ENCODE measurements around the gene MEOX1. TPM values are rescaled to one million over a fixed set of nuclear protein-coding genes. Genes with fewer than 3 reads are reported as not detected.
A peak's percentile ranks its signal among the peaks of the same experiment; 100 is the strongest.
"Not testable (repeated sequence)": the region's sequence is repeated elsewhere in the genome, so short reads cannot be mapped to it uniquely, and the experiment has no call there.

Gene MEOX1
- total RNA-seq, 2 experiments from 2014 or later = 4.2 to 4.7 TPM

DNA sequence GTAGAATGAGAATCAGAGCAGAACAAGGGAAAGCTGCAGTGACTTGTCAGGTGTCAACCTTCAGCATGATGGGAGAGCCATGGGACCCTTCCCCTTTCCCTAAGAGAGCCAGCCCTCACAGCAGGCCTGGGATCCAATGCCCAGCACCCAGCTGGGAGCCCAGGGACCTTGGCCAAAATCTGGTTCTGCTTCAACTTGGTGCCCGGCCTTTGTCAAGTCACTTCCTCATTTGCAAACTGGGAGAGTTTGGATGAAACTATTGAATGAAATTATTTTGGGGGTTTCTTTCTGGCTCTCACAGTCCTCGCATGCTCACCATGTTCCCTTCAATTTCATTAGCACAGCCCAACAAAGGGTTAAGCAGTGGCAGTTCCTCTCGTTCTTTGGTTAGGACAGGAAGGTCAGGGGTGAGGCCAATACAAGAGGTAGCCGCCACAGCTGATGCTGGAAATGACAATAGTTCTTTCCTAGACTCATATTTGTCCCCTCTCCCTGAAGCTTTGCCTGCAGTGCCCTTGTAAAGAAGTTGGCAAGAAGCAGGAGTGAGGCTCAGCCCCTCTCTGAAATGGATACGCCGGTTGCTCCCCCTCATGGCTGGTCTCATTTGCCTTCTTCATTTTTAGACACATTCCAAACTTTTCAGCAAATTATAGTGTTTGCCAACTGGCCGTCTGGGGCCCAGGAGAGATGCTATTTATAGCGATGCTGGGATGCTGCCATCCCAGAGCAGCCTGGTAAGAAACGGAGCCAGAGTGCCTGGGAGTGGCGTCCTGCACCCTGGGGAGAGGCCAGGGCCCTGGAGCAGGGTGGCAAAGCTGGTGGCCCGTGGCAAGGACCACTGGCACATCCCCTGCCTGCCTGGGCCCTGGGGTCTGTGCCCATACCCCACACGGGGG is 34.5 kb upstream of the MEOX1 start:
- peaks cover 3% of the 10 kb centered on the region for H3K9me3 Mint-ChIP-seq

DNA sequence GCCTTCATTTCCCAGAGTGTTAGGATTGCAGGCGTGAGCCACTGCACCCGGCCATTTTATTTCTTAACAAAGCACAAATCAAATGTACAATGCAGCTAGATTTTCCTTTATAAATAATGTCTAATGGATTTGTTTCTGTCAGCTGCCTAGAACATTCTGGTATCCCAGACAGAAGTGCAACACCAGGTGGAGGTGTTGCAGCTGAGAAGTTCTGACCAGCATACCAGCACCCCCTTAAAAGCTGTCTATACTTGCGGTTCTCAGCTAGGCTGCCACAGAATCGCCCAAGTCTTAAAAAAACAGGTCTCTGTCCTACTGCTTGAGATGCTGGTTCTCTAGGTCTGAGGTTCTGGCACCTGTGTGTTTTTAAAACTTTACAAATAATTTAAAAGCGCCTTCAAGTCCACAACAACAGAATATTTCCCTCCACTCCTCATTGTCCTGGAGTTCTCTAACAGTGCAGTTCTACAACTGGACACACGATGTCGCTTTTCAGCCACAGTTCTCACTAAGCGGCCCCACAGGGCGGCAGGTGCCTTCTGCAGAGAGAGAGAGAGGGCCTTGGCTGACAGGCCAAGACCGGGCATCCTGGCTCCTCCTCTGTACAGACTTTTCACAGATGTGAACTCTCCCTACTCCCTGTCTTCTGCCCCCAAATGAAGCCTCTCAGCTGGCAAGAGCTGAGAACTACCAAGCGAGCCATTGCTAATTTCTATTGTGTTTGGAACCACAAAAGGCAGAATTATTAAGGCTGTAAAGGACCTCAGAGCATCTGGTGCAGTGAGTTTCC is 32.6 kb upstream of the MEOX1 start:
- CTCF ChIA-PET = interaction anchor here (0.9 to 13.6 kb wide), 12 partner anchors 8 to 152 kb away, joined by 3 to 365 read pairs (median 6); partner anchors contain the start of gene SOST
- peak; percentile 79 for DNase-seq
- H3K36me3 Mint-ChIP-seq (ENCODE audit: low read depth) = no peaks in the 10 kb centered on the region
- peaks cover 12% of the 10 kb centered on the region for H3K27me3 Mint-ChIP-seq
- H3K4me3 Mint-ChIP-seq = no peak overlapping the region
- peaks cover 3% of the 10 kb centered on the region for H3K9me3 Mint-ChIP-seq
- POLR2A ChIA-PET = interaction anchor here (1.3 to 2.2 kb wide), 3 partner anchors 16 to 66 kb away, joined by 3 to 11 read pairs (median 4); no protein-coding TSS in a partner anchor
- H3K27ac Mint-ChIP-seq = no peak overlapping the region
- H3K4me1 Mint-ChIP-seq = peaks cover 5% of the 10 kb centered on the region

More for the DNA sequence above, 34.5 kb upstream of the MEOX1 start:
- POLR2A ChIA-PET = interaction anchor here (0.6 to 1.3 kb wide), 3 partner anchors 12 to 57 kb away, joined by 3 to 4 read pairs (median 3); no protein-coding TSS in a partner anchor
- no peak for DNase-seq
- CTCF ChIA-PET = interaction anchor here (1.0 to 13.6 kb wide), 4 partner anchors 44 to 73 kb away, joined by 3 to 365 read pairs (median 4); partner anchors contain the start of gene SOST
- Mint-ChIP-seq H3K27ac (no peak overlapping the region), H3K36me3 (ENCODE audit: low read depth) (no peaks in the 10 kb centered on the region), H3K4me3 (no peak overlapping the region), H3K4me1 (peaks cover 15% of the 10 kb centered on the region), H3K27me3 (peaks cover 12% of the 10 kb centered on the region)

DNA sequence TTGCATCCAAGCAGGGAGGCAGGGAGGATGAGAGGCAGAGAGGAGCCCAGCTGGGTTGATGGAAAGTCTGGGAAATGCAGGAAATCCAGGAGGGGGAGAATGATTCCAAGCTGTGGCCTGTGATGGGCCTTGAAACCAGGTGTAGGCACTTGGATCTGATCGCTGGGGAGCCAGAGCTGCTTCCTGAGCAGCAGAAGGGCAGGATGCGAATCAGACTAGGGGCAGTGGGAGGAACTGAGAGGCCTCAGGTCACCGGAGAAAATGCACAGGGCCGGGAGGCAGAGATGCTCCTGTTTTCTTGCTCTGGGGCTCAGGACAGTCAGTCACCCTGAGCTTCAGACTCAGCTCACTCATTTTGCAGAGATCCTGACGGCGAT is 29.6 kb upstream of the MEOX1 start:
- ChIA-PET CTCF (interaction anchor here (0.6 to 13.6 kb wide), 3 partner anchors 70 to 1306 kb away, joined by 3 to 365 read pairs (median 7); partner anchors contain the start of gene SOST), POLR2A (no interaction called here)
- Mint-ChIP-seq H3K27me3 (peaks cover 11% of the 10 kb centered on the region), H3K9me3 (no peaks in the 10 kb centered on the region), H3K4me1 (no peaks in the 10 kb centered on the region), H3K36me3 (ENCODE audit: low read depth) (no peaks in the 10 kb centered on the region), H3K4me3 (no peak overlapping the region), H3K27ac (no peak overlapping the region)
- no peak for DNase-seq

DNA sequence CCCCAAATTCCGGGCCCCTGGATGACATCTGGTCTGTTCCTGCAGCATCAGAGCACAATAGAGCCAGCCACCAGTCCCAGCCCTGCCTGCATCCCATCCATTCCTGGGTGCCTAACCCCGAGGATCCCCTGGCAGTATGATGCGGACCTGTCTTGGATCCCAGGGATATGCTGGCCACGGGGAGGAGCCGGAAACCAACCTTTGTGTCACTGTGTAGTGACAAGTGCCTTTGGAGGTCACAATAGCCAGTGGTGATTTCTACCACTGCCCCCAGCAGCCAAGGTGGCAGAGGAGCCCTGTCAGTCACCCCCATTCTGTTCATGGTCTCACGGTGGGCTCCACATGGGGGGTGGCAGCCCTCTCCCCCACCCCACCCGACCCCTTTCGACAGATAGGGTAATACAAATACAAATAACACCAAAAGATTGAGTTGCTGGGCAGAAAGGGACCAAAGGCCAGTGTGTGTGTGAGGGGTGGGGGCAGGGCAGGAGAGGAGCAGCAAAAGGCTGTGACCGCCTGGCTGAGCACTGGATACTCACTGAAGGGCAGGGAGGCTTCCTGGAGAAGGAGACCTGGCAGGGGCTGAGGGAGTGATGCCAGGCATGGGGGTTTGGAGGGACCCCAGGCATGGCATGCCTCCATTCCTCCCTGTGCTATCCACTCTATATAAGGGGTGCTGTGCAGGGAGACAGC is 29.0 kb upstream of the MEOX1 start:
- no peak overlapping the region for H3K27ac Mint-ChIP-seq
- H3K27me3 Mint-ChIP-seq = peaks cover 11% of the 10 kb centered on the region
- no peaks in the 10 kb centered on the region for H3K36me3 Mint-ChIP-seq (ENCODE audit: low read depth)
- ChIA-PET CTCF (interaction anchor here (13.6 kb wide), 1 partner anchor 71 kb away, joined by 365 read pairs; the partner anchor contains the start of gene SOST), POLR2A (no interaction called here)
- H3K9me3 Mint-ChIP-seq = no peaks in the 10 kb centered on the region
- no peak overlapping the region for H3K4me3 Mint-ChIP-seq
- no peaks in the 10 kb centered on the region for H3K4me1 Mint-ChIP-seq
- no peak for DNase-seq

DNA sequence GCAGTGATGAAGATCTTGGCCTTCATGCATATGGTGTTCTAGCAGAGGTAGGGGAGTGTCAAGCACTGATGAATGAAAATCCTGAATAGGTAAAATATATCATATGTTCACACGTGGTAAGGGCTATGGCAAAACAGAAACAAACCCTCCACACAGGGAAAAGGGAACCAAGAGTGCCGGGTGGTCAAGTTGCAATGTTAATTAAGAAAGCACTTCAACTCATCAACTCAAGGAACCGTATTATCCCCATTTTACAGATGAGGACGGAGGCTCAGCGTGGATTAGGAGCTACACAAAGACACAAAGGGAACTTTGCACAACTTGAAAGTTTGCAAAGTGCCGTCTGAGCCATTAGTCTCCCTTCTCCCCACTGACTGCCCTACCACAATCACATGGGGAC is 28.1 kb upstream of the MEOX1 start:
- Mint-ChIP-seq H3K4me3 (no peak overlapping the region), H3K27me3 (peaks cover 11% of the 10 kb centered on the region), H3K27ac (no peak overlapping the region), H3K9me3 (no peaks in the 10 kb centered on the region), H3K36me3 (ENCODE audit: low read depth) (no peaks in the 10 kb centered on the region), H3K4me1 (no peaks in the 10 kb centered on the region)
- no peak for DNase-seq
- CTCF ChIA-PET = interaction anchor here (0.7 to 1.3 kb wide), 3 partner anchors 69 to 76 kb away, joined by 3 to 7 read pairs (median 3); partner anchors contain the start of gene SOST
- POLR2A ChIA-PET = no interaction called here

DNA sequence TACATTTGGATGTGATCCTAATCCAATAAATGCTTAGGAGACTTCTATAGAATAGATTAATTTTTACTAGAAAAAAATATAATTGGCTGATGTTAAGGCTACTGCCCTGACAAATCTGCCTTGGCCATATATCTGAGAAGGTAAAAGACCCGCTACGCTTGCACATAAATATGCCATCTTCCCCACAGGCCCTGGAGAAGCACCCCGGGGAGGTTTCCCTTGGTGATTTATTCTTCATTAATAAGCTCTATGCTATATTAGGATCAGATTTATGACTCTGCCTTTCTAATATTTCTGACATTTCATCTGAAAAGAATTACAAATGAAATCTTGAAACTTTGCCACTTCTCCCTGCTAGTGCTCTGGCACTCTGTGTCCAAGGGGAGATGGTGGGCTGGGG is 27.4 kb upstream of the MEOX1 start:
- no peak for DNase-seq
- CTCF ChIA-PET = interaction anchor here (1.0 to 1.3 kb wide), 2 partner anchors 72 to 77 kb away, joined by 3 to 7 read pairs; no protein-coding TSS in a partner anchor
- no peaks in the 10 kb centered on the region for H3K4me1 Mint-ChIP-seq
- no peak overlapping the region for H3K27ac Mint-ChIP-seq
- H3K9me3 Mint-ChIP-seq = no peaks in the 10 kb centered on the region
- no peaks in the 10 kb centered on the region for H3K36me3 Mint-ChIP-seq (ENCODE audit: low read depth)
- peaks cover 9% of the 10 kb centered on the region for H3K27me3 Mint-ChIP-seq
- POLR2A ChIA-PET = no interaction called here
- no peak overlapping the region for H3K4me3 Mint-ChIP-seq

DNA sequence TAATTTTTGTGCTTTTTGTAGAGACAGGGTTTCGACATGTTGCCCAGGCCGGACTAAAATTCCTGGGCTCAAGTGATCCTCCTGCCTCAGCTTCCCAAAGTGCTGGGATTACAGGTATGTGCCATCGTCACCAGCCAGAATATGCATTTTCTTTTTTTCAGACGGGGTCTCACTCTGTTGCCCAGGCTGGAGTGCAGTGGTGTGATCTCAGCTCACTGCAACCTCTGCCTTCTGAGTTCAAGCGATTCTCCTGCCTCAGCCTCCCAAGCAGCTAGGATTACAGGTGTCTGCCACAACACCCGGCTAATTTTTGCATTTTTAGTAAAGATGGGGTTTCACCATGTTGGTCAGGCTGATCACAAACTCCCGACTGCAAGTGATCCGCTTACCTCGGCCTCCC is 25.2 kb upstream of the MEOX1 start:
- H3K9me3 Mint-ChIP-seq; POLR2A ChIA-PET; DNase-seq; H3K27ac Mint-ChIP-seq; H3K36me3 Mint-ChIP-seq (ENCODE audit: low read depth); H3K4me1 Mint-ChIP-seq; H3K4me3 Mint-ChIP-seq: not testable (repeated sequence)
- peaks cover 11% of the 10 kb centered on the region for H3K27me3 Mint-ChIP-seq
- CTCF ChIA-PET = interaction anchor here (1.2 to 1.4 kb wide), 2 partner anchors 74 to 111 kb away, joined by 3 read pairs; no protein-coding TSS in a partner anchor

DNA sequence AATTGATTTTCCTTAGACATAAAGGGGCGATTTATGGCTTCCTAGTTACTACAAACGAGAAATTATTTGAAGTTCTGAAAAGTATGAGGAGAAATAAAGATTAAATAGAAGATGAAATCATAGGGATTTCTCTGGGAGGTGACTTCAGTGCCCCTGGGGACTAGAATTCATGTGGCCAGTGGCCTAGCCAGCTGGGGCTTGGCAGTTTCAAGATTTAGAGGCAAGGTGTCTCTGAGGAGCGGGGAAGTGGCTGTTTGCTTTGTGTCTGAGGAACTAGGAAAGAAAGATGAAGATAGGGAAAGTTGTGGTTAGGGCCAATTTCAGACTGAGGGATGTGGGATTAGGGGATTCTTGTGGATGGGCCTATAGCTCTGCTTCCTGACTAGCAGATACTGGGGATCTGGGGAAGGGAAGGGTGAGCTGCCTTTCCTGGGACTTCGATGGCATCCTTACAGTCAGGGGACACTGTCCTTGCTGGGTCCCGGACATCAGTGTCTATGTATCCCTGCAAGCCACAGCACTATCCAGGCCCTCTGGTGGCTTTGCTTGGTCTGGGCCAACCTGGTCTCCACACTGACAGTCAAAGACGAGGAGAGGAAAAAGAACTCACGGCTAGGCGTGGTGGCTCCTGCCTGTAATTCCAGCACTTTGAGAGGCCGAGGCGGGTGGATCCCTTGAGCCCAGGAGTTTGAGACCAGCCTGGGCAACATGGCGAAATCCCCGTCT is 22.4 kb upstream of the MEOX1 start:
- CTCF ChIA-PET = interaction anchor here (1.1 to 3.9 kb wide), 4 partner anchors 10 to 107 kb away, joined by 3 to 30 read pairs (median 6); no protein-coding TSS in a partner anchor
- H3K27me3 Mint-ChIP-seq = peaks cover 16% of the 10 kb centered on the region
- H3K36me3 Mint-ChIP-seq (ENCODE audit: low read depth) = no peaks in the 10 kb centered on the region
- H3K4me3 Mint-ChIP-seq = no peak overlapping the region
- H3K27ac Mint-ChIP-seq = no peak overlapping the region
- no peaks in the 10 kb centered on the region for H3K4me1 Mint-ChIP-seq
- POLR2A ChIA-PET = no interaction called here
- H3K9me3 Mint-ChIP-seq = no peaks in the 10 kb centered on the region
- no peak for DNase-seq

DNA sequence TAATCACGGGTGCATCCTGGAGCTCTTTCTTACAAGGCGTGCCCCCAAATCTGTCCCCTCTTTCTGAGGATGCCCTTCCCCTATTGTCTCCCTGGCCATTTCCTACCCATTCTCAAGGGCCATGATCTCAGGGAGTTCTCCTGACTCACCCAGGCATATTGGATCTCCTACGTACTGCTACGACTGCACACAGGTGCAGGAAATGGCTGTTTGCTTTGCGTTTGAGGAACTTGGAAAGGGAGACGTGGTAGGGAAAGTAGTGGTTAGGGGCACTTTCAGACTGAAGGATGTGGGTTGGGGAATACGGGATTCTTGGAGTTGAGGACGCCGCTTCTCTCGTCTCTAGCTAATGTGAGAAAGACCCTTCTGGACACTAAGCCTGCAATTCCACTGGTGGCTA is 18.7 kb upstream of the MEOX1 start:
- POLR2A ChIA-PET = no interaction called here

DNA sequence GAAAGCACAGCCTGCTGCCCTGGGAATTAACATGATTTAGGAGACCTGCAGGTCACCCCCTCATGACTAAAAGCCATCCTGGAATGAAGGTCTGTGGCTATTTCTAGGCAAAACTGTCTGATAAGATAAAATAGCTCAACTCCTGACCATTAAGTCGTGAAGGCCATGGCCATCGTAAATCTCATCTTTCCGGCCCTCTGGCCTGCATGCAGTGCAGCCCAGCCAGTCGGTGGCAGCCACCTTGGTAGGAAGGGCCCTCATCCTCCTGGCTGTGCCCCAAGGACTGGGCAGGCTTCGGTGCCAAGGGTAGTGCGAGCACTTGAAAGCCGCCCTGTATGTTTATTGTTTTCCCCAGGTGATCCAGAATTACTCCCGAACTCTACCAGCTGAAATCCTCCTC is 18.2 kb upstream of the MEOX1 start:
- POLR2A ChIA-PET = no interaction called here
- Mint-ChIP-seq H3K27me3 (peaks cover 15% of the 10 kb centered on the region), H3K4me1 (peaks cover 20% of the 10 kb centered on the region), H3K36me3 (ENCODE audit: low read depth) (no peaks in the 10 kb centered on the region), H3K9me3 (no peaks in the 10 kb centered on the region), H3K4me3 (no peak overlapping the region), H3K27ac (no peak overlapping the region)
- CTCF ChIA-PET = no interaction called here
- no peak for DNase-seq

More for the DNA sequence above, 18.7 kb upstream of the MEOX1 start:
- Mint-ChIP-seq H3K4me1 (peaks cover 18% of the 10 kb centered on the region), H3K27me3 (peaks cover 15% of the 10 kb centered on the region), H3K9me3 (no peaks in the 10 kb centered on the region), H3K36me3 (ENCODE audit: low read depth) (no peaks in the 10 kb centered on the region), H3K27ac (no peak overlapping the region), H3K4me3 (no peak overlapping the region)
- DNase-seq = no peak
- CTCF ChIA-PET = interaction anchor here (0.6 kb wide), 1 partner anchor 274 kb away, joined by 4 read pairs; no protein-coding TSS in a partner anchor

DNA sequence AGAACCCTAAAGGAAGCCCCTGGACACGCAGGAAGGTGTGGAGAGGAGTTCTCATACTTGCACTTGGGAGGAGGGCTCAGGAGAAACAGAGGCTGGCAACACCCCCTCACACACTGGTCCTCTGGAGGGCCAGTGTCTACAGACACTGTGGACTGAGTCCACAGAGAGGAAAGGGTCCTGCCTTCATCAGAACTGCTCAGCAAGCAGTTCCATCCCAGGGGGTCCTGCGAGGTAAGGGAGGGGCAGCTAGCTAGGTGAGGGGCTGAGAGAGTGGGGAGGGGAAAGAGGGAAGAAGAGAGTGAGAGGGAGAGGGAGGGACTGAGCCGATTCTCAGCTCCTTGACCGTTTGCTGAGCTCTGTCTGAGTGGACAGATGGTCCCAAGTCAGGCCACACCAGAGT is 17.7 kb upstream of the MEOX1 start:
- Mint-ChIP-seq H3K4me1 (peaks cover 20% of the 10 kb centered on the region), H3K4me3 (no peak overlapping the region), H3K27ac (no peak overlapping the region), H3K9me3 (no peaks in the 10 kb centered on the region), H3K36me3 (ENCODE audit: low read depth) (no peaks in the 10 kb centered on the region), H3K27me3 (peaks cover 15% of the 10 kb centered on the region)
- no peak for DNase-seq
- CTCF ChIA-PET = no interaction called here
- POLR2A ChIA-PET = no interaction called here

DNA sequence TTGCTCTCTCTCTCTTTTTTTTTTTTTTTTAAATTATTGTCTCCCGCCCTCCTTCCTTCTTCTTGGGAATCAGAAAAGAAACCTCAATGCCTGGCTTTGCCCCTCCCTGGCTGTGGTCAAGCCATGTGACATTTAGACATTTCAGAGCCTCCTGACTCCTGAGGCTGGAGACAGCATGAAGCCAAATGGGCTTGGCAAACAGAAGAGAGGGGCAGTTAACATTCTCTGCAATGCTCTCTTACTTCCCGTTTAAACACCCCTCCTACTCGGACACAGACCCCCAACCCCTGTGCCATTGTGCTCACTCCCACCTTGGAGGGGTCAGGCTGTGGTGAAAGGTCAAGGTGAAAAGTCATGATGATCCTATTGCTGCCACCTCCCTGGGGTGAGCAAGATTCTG is 14.7 kb upstream of the MEOX1 start:
- CTCF ChIA-PET = interaction anchor here (0.7 kb wide), 1 partner anchor 434 kb away, joined by 3 read pairs; no protein-coding TSS in a partner anchor
- H3K27me3 Mint-ChIP-seq = peaks cover 13% of the 10 kb centered on the region

More for the DNA sequence above, 14.7 kb upstream of the MEOX1 start:
- Mint-ChIP-seq H3K27ac (no peak overlapping the region), H3K4me1 (peaks cover 24% of the 10 kb centered on the region), H3K9me3 (no peaks in the 10 kb centered on the region), H3K36me3 (ENCODE audit: low read depth) (no peaks in the 10 kb centered on the region), H3K4me3 (no peak overlapping the region)
- DNase-seq = no peak
- POLR2A ChIA-PET = interaction anchor here (1.9 kb wide), 1 partner anchor 100 kb away, joined by 6 read pairs; no protein-coding TSS in a partner anchor
